NCI-H524 treated with DMSO at 0.1 percent for 48 hours (cell line): Measurements from ENCODE around the gene TRANK1.

Source experiments
- DNase-seq: peaks from one replicate; lab custom pipeline; 2025; lab: John Stamatoyannopoulos, UW

TRANK1 gene

DNA sequence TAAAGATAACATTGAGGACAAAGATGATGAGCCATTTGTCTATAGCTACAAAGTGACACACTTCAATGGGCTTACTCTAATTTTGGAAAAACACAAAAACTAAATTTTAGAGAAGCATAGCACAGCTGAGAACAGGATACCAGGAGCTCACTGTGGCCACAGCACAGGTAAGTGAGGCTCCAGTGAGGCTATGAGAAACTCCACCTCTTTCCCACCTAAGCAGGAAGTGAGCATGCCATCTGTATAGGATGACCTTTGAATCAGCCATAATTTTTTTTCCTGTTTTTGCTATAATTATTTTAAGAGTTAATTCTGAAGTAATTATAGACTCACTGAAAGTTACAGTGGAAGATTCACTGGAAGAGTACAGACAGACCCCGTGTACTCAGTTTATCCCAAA lies 98.4 kb downstream of the TRANK1 start:
- no peak for DNase-seq

GRCh38 chr3:36843065-36844051 lies 101.5 kb downstream of the TRANK1 start:
- no peak for DNase-seq

GRCh38 chr3:36842275-36842674 lies 102.6 kb downstream of the TRANK1 start:
- no peak for DNase-seq

DNA sequence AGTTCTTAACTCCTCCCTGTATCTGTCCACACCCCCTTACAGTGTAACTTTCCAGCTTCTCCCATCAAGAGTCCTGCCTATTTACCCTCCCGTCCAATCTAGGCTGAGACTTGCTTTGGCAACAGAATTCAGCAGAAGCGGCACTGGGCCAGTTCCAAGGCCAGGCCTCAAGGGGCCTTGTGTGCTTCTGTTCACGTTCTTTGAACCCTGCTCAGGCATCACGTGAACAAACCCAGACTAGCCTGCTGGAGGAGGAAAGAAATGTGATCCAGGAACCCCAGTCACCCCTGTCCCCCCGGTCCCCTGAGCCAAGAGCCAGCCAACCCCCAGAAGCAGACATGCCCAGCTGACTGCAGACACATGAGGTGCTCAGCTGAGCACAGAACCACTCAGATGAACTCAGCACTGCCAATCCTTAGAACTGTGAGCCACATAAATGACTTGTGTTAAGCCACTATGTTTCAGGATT lies 104.4 kb downstream of the TRANK1 start:
- no peak for DNase-seq

- DNase-seq: no peak
These were observed 107.8 kb downstream of the TRANK1 start for GRCh38 chr3:36837089-36837488.

- no peak for DNase-seq
These were observed 111.6 kb downstream of the TRANK1 start for GRCh38 chr3:36833160-36833814.

GRCh38 chr3:36832406-36832805 lies 112.4 kb downstream of the TRANK1 start:
- no peak for DNase-seq

DNA sequence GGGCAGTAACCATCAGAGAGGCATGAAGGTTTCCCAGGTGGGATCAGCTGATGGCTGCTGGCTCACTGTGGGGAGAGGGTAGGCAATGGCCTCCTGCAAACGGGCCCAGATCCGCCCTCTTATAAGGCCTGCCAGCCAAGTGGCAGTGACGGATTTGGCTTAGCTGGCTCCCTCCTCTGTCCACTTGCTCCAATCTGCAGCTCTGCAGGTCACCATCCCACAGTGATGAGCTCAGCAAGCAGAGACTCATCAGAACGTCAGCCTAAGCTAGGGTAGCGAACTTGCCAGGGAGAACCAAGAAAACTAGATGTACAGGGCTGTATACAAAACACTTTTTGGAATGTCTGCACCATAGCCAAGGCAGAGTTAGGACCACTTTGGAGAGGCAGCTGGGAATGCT lies 117.7 kb downstream of the TRANK1 start:
- no peak for DNase-seq

- DNase-seq: no peak
These were observed 118.6 kb downstream of the TRANK1 start for GRCh38 chr3:36826240-36826639.

- DNase-seq: no peak
These were observed 120.4 kb downstream of the TRANK1 start for GRCh38 chr3:36824443-36824842.

- peak; percentile 85 for DNase-seq
These were observed 121.0 kb downstream of the TRANK1 start for GRCh38 chr3:36823806-36824205.

DNA sequence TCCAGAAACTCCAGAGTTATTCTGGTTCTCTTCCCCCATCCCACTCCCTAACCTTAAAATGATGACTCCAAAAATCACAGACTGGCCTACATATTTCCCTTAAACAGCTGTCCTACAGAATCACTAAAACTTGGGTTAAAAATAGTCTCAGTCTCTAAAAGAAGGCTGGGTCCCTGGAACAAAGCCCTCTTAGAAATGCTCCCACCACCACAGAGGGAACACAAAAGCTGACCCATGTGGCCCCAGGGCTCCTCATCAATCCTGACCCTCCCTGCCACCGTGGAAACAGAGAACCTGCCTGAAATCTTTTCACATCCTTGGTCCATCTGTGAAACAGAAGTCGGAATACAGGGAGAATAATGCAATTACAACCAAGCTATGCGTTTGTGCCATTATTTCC lies 124.8 kb downstream of the TRANK1 start:
- no peak for DNase-seq

DNA sequence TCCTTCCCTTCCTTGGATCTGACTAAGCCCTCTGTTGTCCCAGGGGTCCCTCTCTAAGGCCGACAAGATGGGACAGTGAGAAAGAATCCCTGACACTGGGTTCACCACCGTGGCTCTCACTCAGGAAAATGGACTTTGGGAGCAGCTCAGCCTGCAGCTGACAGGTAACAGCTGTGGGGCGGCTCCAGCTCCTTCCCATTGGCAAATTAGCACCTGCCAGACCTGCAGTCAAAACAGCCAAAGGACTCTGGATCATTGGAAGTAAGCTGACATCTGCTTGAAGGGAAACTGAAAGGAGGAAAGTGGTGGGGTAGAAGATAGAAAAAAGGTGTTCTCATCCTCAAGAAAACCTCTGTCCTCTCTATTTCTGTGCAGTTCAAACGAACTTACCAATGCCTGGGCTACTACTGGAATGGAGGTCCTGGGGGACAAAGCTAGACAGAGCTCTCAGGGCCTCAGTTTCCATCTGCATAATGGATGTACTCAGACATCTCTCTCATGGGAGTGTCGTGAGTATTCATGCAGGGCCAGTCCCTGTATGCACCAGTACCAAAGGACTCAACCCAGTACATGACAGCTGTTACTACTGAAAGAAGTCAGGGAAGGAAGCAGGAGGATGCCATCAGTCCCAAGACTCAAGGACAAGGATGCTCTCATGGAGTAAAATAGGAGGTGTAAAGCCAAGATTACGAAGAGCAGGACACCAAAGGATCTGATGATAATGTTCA lies 126.9 kb downstream of the TRANK1 start:
- DNase-seq: no peak

DNA sequence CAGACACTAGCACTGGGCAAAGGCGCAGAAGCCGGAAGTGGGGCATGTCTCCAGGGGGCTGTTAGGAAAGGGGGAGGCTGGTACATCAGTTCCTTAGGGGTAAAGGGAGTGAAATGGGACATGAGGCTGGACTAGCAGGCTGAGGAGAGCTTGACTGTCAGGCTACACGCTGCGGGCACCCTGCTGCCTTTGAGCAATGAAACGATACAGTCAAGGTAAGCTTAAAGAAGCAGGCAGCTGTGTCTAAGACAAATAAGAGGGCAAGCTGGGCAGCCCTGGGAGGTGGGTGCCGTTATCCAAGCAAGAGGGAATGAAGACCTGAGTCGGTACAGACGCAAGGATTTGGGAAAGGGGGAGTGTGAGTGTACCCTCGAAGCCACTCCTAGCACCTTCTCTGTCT lies 129.5 kb downstream of the TRANK1 start:
- DNase-seq: no peak

- DNase-seq: no peak
These were observed 130.1 kb downstream of the TRANK1 start for GRCh38 chr3:36814776-36815175.

- no peak for DNase-seq
These were observed 130.7 kb downstream of the TRANK1 start for GRCh38 chr3:36814066-36814717.

- DNase-seq: no peak
These were observed 131.5 kb downstream of the TRANK1 start for GRCh38 chr3:36813305-36813704.

GRCh38 chr3:36812240-36812639 lies 132.6 kb downstream of the TRANK1 start:
- DNase-seq: no peak

DNA sequence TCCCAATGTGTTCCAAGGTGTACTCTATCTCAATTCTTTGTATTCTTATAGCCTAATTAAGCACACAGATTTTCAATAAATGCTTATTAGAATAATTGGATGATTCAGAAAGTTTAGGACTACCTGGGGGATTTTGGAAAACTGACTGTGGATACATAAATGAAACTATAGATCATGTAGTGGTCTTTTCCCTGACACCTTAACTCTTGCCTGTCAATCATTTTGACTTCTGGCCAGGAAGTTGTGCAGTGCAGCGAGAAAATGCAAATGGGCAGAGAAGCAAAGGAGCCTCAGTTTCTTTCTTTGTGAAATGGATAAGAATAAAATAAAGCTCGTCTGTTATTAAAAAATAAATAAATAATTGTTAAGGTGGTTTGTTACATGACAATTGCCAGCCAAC lies 133.1 kb downstream of the TRANK1 start:
- no peak for DNase-seq

- DNase-seq: peak; percentile 50
These were observed 140.4 kb downstream of the TRANK1 start for GRCh38 chr3:36804295-36805055.

DNA sequence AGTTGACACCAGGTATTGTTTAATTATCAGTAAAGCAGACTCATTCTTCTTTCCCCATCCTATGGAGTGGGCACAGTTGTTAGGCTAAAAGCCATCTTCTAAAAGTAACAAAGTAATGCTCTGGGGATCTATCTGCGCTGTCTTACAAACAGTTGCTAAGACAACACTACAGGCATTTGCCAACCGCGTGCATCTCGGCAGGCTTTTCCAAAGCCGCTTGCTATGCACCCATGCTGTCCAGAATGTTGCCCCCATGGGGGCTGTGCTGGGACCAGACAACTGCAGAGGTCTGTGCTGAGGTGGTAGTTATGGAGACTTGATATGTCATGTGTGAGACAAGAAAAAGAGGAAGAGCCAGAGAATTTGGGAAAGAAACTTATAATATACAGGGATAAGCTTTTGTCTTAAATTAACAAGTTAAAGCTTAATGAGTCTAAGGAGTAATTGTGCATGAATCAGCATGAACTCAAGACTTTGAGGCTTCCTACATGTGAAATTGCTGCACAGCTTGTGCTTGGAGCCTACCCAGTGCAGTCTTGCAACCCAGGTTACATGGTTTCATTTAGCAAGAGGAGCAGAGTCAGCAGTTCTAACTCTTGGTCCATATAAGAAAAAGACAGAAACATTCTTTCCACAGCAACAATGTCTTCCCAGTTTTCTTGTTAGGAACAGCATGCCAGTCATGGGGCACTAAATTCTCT lies 141.6 kb downstream of the TRANK1 start:
- DNase-seq: no peak
